Raji (cell line): Measurements from ENCODE around the gene LRRFIP1.

ENCODE experiments used
- POLR2A ChIP-seq: IDR thresholded peaks from 2 replicates; pipeline ENCODE4 v1.6.1; 2011; ENCODE audit warnings: low read depth, low read length, control low read depth; ENCODE audit not compliant: insufficient read depth

Gene LRRFIP1

GRCh38 chr2:237604960-237605359 lies 22.4 kb upstream of the LRRFIP1 start:
- no peak for TF ChIP-seq POLR2A

- TF ChIP-seq POLR2A: no peak
Observed at GRCh38 chr2:237612527-237613357, 14.6 kb upstream of the LRRFIP1 start.

- TF ChIP-seq POLR2A: no peak
Observed at GRCh38 chr2:237613679-237614078, 13.7 kb upstream of the LRRFIP1 start.

- TF ChIP-seq POLR2A: no peak
Observed at GRCh38 chr2:237614151-237614720, 13.2 kb upstream of the LRRFIP1 start.

- no peak for TF ChIP-seq POLR2A
Observed at GRCh38 chr2:237615631-237616249, 11.6 kb upstream of the LRRFIP1 start.

- TF ChIP-seq POLR2A: no peak
Observed at GRCh38 chr2:237616373-237616733, 11.0 kb upstream of the LRRFIP1 start.

- TF ChIP-seq POLR2A: no peak
Observed at GRCh38 chr2:237616734-237617586, 10.4 kb upstream of the LRRFIP1 start.

- TF ChIP-seq POLR2A: no peak
Observed at GRCh38 chr2:237617587-237617982, 9.8 kb upstream of the LRRFIP1 start.

- TF ChIP-seq POLR2A: no peak
Observed at GRCh38 chr2:237618449-237618848, 8.9 kb upstream of the LRRFIP1 start.

GRCh38 chr2:237623428-237624403 lies 3.7 kb upstream of the LRRFIP1 start:
- no peak for TF ChIP-seq POLR2A

GRCh38 chr2:237624565-237624964 lies 2.8 kb upstream of the LRRFIP1 start:
- no peak for TF ChIP-seq POLR2A

- TF ChIP-seq POLR2A: no peak
Observed at GRCh38 chr2:237625216-237625705, 2.1 kb upstream of the LRRFIP1 start.

GRCh38 chr2:237625777-237626176 lies 1.6 kb upstream of the LRRFIP1 start:
- TF ChIP-seq POLR2A: no peak
